Transverse colon (tissue), 3 donors: Measurements from ENCODE around the gene RB1.

Experiments
- EP300 ChIP-seq: sonication (generic); formaldehyde crosslinking; IDR thresholded peaks from one replicate; pipeline ENCODE4 v1.6.1; 2017; ENCODE audit warnings: antibody characterized with exemption, low read depth
- POLR2A ChIP-seq: fragments of 450-650 bp; IDR thresholded peaks from one replicate; pipeline ENCODE4 v1.6.1; 2016; ENCODE audit warnings: antibody characterized with exemption, mild to moderate bottlenecking, moderate library complexity
- TF ChIP-seq, protein P1 (sequence below), 5 experiments: fragments of 200-600 bp in 3 of 5; fragments of 450-650 bp in 2 of 5; sonication (generic) in 3 of 5; IDR thresholded peaks; 1 replicate in 2 of 5; 2 replicates in 3 of 5; pipeline ENCODE4 v1.5.1; 2016 to 2017; ENCODE audit warnings: antibody characterized with exemption in 5 of 5, inconsistent platforms in 3 of 5, mild to moderate bottlenecking in 2 of 5, moderate library complexity in 1 of 5

- TF ChIP-seq POLR2A: no peak
- TF ChIP-seq, protein P1, sequence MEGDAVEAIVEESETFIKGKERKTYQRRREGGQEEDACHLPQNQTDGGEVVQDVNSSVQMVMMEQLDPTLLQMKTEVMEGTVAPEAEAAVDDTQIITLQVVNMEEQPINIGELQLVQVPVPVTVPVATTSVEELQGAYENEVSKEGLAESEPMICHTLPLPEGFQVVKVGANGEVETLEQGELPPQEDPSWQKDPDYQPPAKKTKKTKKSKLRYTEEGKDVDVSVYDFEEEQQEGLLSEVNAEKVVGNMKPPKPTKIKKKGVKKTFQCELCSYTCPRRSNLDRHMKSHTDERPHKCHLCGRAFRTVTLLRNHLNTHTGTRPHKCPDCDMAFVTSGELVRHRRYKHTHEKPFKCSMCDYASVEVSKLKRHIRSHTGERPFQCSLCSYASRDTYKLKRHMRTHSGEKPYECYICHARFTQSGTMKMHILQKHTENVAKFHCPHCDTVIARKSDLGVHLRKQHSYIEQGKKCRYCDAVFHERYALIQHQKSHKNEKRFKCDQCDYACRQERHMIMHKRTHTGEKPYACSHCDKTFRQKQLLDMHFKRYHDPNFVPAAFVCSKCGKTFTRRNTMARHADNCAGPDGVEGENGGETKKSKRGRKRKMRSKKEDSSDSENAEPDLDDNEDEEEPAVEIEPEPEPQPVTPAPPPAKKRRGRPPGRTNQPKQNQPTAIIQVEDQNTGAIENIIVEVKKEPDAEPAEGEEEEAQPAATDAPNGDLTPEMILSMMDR (IDR thresholded peaks at IDR 0.05): no peak
- TF ChIP-seq EP300: no peak
These were observed 107.7 kb downstream of the RB1 start for GRCh38 chr13:48411147-48411794.
